Progenitor cell of endocrine pancreas (in vitro differentiated cells): ENCODE data around the gene CMTM6. TPM values are rescaled to one million over a fixed set of nuclear protein-coding genes. Genes with fewer than 3 reads are reported as not detected.

ENCODE experiments used
- DNase-seq: peaks from one replicate; pipeline ENCODE4 v3.0.0; 2021; ENCODE audit warnings: low spot score; ENCODE audit not compliant: unreplicated experiment
- H3K27ac Mint-ChIP-seq: 2 replicates; pipeline ENCODE4 v1.8.0; 2021; ENCODE audit warnings: mild to moderate bottlenecking, moderate library complexity, mixed read lengths
- H3K27me3 Mint-ChIP-seq: 2 replicates; pipeline ENCODE4 v1.8.0; 2021; ENCODE audit warnings: mixed read lengths
- H3K36me3 Mint-ChIP-seq: 2 replicates; pipeline ENCODE4 v1.8.0; 2022; ENCODE audit warnings: mixed read lengths; ENCODE audit not compliant: insufficient read depth
- H3K4me1 Mint-ChIP-seq: 2 replicates; pipeline ENCODE4 v1.8.0; 2021; ENCODE audit warnings: low read depth, mixed read lengths
- H3K4me3 Mint-ChIP-seq: 2 replicates; pipeline ENCODE4 v1.8.0; 2021; ENCODE audit warnings: low read depth, mild to moderate bottlenecking, moderate library complexity, mixed read lengths
- H3K9me3 Mint-ChIP-seq: 2 replicates; pipeline ENCODE4 v1.8.0; 2021; ENCODE audit warnings: low read depth, mixed read lengths
- total RNA-seq: library from RNA; stranded (reverse); gene quantifications from 2 replicates; pipeline ENCODE4 v1.2.1, GENCODE V29; 2021
- TF ChIP-seq, protein P1 (sequence below): fragments of 200-600 bp; sonication (generic); IDR thresholded peaks from one replicate; pipeline ENCODE4 v1.5.0; 2021; ENCODE audit warnings: antibody characterized with exemption, mild to moderate bottlenecking; ENCODE audit not compliant: unreplicated experiment

CMTM6 gene
- total RNA-seq, 1 donor from 2014 or later, result 52.7 TPM

DNA sequence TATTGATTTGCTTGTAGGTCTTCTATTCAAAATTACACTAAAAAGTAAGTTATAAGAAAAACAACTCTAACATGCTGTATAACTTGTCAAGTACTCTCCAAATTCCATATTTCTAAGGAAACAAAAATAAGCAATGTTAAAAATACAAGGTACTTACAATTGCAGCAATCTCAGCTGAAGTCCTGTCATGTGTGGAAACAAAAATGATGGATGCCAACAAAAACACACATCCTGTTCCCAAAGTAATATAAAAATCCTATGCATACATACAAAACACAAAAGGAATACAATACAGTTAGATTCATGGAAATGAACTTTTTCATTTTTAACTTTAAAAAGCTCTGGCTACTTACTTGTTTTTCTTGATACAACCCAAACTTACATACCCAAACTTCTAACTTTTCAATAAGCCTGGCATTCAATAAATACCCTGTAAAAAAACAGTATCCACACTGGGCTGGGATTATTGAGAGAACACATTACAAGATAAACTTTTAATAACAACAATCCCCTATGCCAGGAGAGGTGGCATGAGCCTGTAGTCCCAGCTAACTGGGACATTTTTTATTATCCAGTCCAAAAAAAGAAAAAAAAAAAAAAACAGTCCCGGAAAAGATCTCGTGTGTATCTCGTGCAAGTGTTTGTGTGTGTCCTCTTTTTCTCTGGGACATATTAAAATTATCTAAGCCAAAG lies 14.7 kb downstream of the CMTM6 start:
- no peaks in the 10 kb centered on the region for H3K4me1 Mint-ChIP-seq
- H3K27me3 Mint-ChIP-seq, result no peaks in the 10 kb centered on the region
- H3K27ac Mint-ChIP-seq, result no peak overlapping the region
- TF ChIP-seq, protein P1, sequence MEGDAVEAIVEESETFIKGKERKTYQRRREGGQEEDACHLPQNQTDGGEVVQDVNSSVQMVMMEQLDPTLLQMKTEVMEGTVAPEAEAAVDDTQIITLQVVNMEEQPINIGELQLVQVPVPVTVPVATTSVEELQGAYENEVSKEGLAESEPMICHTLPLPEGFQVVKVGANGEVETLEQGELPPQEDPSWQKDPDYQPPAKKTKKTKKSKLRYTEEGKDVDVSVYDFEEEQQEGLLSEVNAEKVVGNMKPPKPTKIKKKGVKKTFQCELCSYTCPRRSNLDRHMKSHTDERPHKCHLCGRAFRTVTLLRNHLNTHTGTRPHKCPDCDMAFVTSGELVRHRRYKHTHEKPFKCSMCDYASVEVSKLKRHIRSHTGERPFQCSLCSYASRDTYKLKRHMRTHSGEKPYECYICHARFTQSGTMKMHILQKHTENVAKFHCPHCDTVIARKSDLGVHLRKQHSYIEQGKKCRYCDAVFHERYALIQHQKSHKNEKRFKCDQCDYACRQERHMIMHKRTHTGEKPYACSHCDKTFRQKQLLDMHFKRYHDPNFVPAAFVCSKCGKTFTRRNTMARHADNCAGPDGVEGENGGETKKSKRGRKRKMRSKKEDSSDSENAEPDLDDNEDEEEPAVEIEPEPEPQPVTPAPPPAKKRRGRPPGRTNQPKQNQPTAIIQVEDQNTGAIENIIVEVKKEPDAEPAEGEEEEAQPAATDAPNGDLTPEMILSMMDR, result no peak
- peaks cover 16% of the 10 kb centered on the region for H3K36me3 Mint-ChIP-seq
- H3K9me3 Mint-ChIP-seq, result no peaks in the 10 kb centered on the region
- no peak overlapping the region for H3K4me3 Mint-ChIP-seq
- no peak for DNase-seq

DNA sequence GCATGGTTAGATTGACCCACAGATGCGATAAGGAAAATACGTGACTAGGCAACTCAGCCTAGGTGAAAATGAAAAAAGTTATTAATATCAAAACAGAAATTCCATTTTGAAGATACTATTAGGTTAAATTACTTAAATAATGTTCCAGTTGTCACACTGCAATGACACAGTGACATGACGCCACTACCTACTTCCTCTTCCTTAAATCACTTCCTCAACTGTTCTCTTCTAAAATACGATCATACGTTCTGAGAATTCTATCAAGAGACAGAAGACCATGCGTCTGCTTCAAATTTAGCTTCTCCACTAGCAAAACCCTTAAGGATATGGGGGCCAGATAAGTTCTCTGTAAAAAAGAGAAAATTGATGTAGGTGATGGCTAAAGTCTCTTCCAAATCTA lies 18.2 kb downstream of the CMTM6 start:
- TF ChIP-seq, protein P1, result no peak
- Mint-ChIP-seq H3K36me3 (peaks cover 21% of the 10 kb centered on the region), H3K4me3 (no peak overlapping the region), H3K4me1 (no peaks in the 10 kb centered on the region), H3K27me3 (no peaks in the 10 kb centered on the region), H3K9me3 (no peaks in the 10 kb centered on the region), H3K27ac (no peak overlapping the region)
- DNase-seq, result no peak

DNA sequence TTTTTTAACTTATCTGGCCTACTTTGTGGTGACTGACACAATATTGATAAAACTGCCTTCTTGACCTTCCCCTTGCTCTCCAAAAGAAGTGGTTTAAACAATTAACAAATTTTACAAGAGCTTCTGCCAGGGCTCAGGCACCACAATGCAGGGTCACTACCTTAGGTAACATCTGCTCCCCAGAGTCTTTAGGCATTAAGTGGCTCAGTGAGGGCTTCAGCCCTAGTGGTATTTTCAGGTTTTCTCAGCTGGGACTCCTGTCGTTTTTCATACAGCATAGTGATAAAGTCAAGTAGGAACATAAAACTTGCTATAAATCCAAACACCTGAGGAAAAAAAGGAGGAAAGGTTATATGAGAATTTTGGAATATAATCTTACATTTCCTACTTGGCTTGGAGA lies 18.9 kb downstream of the CMTM6 start:
- Mint-ChIP-seq H3K27ac (peak overlapping the region; percentile 54), H3K4me1 (no peaks in the 10 kb centered on the region), H3K4me3 (no peak overlapping the region), H3K36me3 (peaks cover 26% of the 10 kb centered on the region), H3K27me3 (no peaks in the 10 kb centered on the region), H3K9me3 (no peaks in the 10 kb centered on the region)
- TF ChIP-seq, protein P1, result no peak
- DNase-seq, result no peak

DNA sequence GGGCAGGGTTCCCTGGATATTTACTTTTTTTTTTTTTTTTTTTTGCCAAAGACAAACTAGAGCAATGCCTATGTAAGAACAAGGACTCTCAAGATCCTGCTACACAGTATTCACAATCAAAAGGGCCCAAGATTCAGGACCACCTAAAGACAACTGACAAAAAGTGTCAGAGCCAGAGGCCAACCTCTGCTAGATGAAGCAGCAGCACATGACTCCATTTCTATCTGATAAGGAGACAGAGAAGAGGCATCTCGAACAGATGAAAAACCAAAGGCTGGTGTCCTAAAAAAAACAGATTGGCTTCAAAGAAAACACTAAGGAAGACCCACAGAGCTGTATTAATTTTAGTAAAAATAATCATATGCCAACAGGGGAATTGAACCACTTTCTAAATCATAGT lies 20.0 kb downstream of the CMTM6 start:
- Mint-ChIP-seq H3K4me1 (no peaks in the 10 kb centered on the region), H3K27me3 (no peaks in the 10 kb centered on the region), H3K4me3 (no peak overlapping the region), H3K9me3 (no peaks in the 10 kb centered on the region), H3K36me3 (peaks cover 28% of the 10 kb centered on the region), H3K27ac (no peak overlapping the region)
- TF ChIP-seq, protein P1, result no peak
- DNase-seq, result no peak

DNA sequence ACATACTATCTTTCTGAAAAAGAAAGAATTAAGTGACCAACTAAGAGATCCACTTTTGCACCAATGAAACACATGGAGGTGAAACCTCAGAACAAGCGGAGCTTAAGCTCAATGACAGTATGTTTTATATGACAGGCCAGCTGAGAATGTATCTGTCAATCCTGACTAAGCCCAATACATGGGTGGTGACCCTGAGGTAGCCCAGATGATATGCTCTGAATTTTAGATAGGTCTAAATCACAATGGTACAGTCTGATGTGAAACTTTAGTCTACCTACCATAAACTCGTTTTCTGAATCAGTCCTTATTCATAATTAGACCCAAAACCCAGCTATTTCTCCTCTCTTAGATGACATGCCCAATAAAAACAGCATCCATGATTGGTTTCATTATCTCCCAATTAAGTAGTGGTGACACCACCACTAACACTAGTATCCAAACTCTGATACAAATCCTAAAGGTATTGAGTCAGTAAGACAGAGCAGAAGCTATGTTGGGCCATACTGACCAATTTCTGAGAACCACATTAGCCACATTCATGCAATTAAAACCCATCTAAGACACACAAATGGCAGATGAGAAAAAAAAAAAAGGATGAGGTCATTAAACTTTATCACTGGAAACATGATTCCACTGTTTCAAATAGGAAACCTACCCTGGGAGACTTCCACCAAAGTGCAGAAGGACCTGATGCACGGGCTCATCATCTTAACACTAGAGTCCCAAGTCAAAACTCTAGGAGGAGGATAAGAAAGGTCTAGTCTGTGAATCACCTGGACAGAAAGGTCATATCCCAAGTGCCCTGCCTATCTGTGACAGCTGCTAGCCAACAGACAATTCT lies 20.6 kb downstream of the CMTM6 start:
- peaks cover 30% of the 10 kb centered on the region for H3K36me3 Mint-ChIP-seq
- TF ChIP-seq, protein P1, result no peak
- H3K27ac Mint-ChIP-seq, result no peak overlapping the region
- no peak overlapping the region for H3K4me3 Mint-ChIP-seq
- H3K27me3 Mint-ChIP-seq, result no peaks in the 10 kb centered on the region
- no peaks in the 10 kb centered on the region for H3K9me3 Mint-ChIP-seq
- DNase-seq, result no peak
- H3K4me1 Mint-ChIP-seq, result no peaks in the 10 kb centered on the region
